RWPE2 (cell line): ENCODE results near the gene KIAA1328.
"Not testable (repeated sequence)": the region's sequence is repeated elsewhere in the genome, so short reads cannot be mapped to it uniquely, and the experiment has no call there.

Experiments
- ATAC-seq: fragments of 200-7000 bp; cut with Tn5 transposase; 3 replicates; pipeline ENCODE4 v1.9.1; 2021; ENCODE audit warnings: low read depth
- DNase-seq: peaks from one replicate; pipeline ENCODE4 v3.0.0-alpha.2; 2020; ENCODE audit warnings: low spot score
- H3K27ac ChIP-seq: fragments of 450-650 bp; 2 replicates; pipeline ENCODE4 v1.5.1; 2017; ENCODE audit warnings: mild to moderate bottlenecking; ENCODE audit not compliant: poor library complexity, severe bottlenecking
- H3K27me3 ChIP-seq: fragments of 250-450 bp; sonication (Bioruptor Pico); 2 replicates; pipeline ENCODE4 v1.5.1; 2021; ENCODE audit warnings: mild to moderate bottlenecking, moderate library complexity; ENCODE audit not compliant: insufficient read depth, poor library complexity, severe bottlenecking
- H3K36me3 ChIP-seq: fragments of 250-450 bp; sonication (Bioruptor Pico); 2 replicates; pipeline ENCODE4 v1.5.1; 2020; ENCODE audit warnings: low read depth, mild to moderate bottlenecking, moderate library complexity
- H3K4me1 ChIP-seq: fragments of 250-450 bp; sonication (Bioruptor Pico); 2 replicates; pipeline ENCODE4 v1.5.1; 2021; ENCODE audit warnings: mild to moderate bottlenecking, moderate library complexity; ENCODE audit not compliant: insufficient read depth, poor library complexity, severe bottlenecking
- H3K4me3 ChIP-seq: fragments of 250-450 bp; sonication (Bioruptor Pico); 2 replicates; pipeline ENCODE4 v1.5.1; 2021; ENCODE audit warnings: mild to moderate bottlenecking, moderate library complexity; ENCODE audit not compliant: severe bottlenecking
- H3K9me3 ChIP-seq: fragments of 250-450 bp; sonication (Bioruptor Pico); 2 replicates; pipeline ENCODE4 v1.5.1; 2021; ENCODE audit warnings: mild to moderate bottlenecking, moderate library complexity; ENCODE audit not compliant: severe bottlenecking
- TF ChIP-seq, protein P1 (sequence below): fragments of 450-650 bp; IDR thresholded peaks from one replicate; pipeline ENCODE4 v1.5.1; 2017; ENCODE audit warnings: mild to moderate bottlenecking, moderate library complexity; ENCODE audit not compliant: poor library complexity, severe bottlenecking

The KIAA1328 gene

DNA sequence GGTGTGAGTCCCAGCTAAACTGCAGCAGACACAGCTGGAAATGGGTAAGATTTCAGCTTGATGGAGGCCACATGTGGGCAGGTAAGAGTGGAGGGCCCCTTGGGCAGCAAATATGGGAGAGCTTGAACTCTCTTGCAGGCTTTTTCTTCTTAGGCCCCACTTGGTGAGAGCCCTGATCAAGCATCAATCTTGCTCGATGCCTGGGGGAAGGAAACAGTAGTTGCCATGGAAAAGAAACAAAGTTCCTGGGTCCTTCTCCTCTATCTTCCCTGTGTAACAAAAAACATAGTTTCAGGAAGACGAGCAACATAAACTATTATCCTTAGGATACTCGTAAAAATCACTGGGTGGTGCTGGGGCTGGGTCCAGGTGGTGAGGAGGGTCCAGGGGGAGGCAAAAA, 42.9 kb downstream of the KIAA1328 start:
- ATAC-seq: no peak
- H3K9me3 ChIP-seq: no peaks in the 10 kb centered on the region
- H3K4me3 ChIP-seq: no peak overlapping the region
- no peaks in the 10 kb centered on the region for H3K27me3 ChIP-seq
- TF ChIP-seq, protein P1, sequence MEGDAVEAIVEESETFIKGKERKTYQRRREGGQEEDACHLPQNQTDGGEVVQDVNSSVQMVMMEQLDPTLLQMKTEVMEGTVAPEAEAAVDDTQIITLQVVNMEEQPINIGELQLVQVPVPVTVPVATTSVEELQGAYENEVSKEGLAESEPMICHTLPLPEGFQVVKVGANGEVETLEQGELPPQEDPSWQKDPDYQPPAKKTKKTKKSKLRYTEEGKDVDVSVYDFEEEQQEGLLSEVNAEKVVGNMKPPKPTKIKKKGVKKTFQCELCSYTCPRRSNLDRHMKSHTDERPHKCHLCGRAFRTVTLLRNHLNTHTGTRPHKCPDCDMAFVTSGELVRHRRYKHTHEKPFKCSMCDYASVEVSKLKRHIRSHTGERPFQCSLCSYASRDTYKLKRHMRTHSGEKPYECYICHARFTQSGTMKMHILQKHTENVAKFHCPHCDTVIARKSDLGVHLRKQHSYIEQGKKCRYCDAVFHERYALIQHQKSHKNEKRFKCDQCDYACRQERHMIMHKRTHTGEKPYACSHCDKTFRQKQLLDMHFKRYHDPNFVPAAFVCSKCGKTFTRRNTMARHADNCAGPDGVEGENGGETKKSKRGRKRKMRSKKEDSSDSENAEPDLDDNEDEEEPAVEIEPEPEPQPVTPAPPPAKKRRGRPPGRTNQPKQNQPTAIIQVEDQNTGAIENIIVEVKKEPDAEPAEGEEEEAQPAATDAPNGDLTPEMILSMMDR: no peak
- H3K4me1 ChIP-seq: no peaks in the 10 kb centered on the region
- DNase-seq: no peak
- H3K27ac ChIP-seq: no peak overlapping the region
- peaks cover 6% of the 10 kb centered on the region; the same call in 1 of the 2 replicates for H3K36me3 ChIP-seq

- Histone ChIP-seq H3K27ac (no peak overlapping the region), H3K27me3 (no peaks in the 10 kb centered on the region), H3K36me3 (peaks cover 6% of the 10 kb centered on the region; the same call in 1 of the 2 replicates), H3K4me3 (no peak overlapping the region), H3K4me1 (no peaks in the 10 kb centered on the region), H3K9me3 (no peaks in the 10 kb centered on the region)
- TF ChIP-seq, protein P1: no peak
- ATAC-seq: no peak
- DNase-seq: no peak
These were observed 43.4 kb downstream of the KIAA1328 start for GRCh38 chr18:36872329-36872728.

- not testable (repeated sequence) for DNase-seq, ATAC-seq, H3K27ac ChIP-seq, H3K4me1 ChIP-seq, H3K9me3 ChIP-seq, H3K27me3 ChIP-seq, H3K4me3 ChIP-seq, H3K36me3 ChIP-seq
These were observed 44.9 kb downstream of the KIAA1328 start for GRCh38 chr18:36873826-36874225.

GRCh38 chr18:36879796-36880195, 50.9 kb downstream of the KIAA1328 start:
- H3K36me3 ChIP-seq, H3K27me3 ChIP-seq, DNase-seq, ATAC-seq, H3K4me3 ChIP-seq, H3K27ac ChIP-seq, H3K4me1 ChIP-seq, H3K9me3 ChIP-seq: not testable (repeated sequence)

- Histone ChIP-seq H3K4me1 (no peaks in the 10 kb centered on the region), H3K27ac (no peak overlapping the region), H3K36me3 (no peaks in the 10 kb centered on the region; the same call in 1 of the 2 replicates), H3K4me3 (no peak overlapping the region), H3K27me3 (no peaks in the 10 kb centered on the region), H3K9me3 (no peaks in the 10 kb centered on the region)
- ATAC-seq (no peak), DNase-seq (no peak)
- TF ChIP-seq, protein P1: no peak
These were observed 57.1 kb downstream of the KIAA1328 start for GRCh38 chr18:36885981-36886380.

- no peak for DNase-seq
- Histone ChIP-seq H3K27ac (no peak overlapping the region), H3K9me3 (no peaks in the 10 kb centered on the region), H3K36me3 (no peaks in the 10 kb centered on the region; the same call in 1 of the 2 replicates), H3K27me3 (no peaks in the 10 kb centered on the region), H3K4me1 (no peaks in the 10 kb centered on the region), H3K4me3 (no peak overlapping the region)
- ATAC-seq: no peak
- TF ChIP-seq, protein P1: no peak
These were observed 58.2 kb downstream of the KIAA1328 start for GRCh38 chr18:36887114-36887513.
